Measurements from ENCODE around the gene RPS27L. TPM values are rescaled to one million over a fixed set of nuclear protein-coding genes. Genes with fewer than 3 reads are reported as not detected.

Gene RPS27L
- total and polyA plus RNA-seq, 9 of the 15 experiments (the other 6 are each of a cell fraction or from before 2014, with no cell fraction given): 72.2 to 382 (median 116) TPM

DNA sequence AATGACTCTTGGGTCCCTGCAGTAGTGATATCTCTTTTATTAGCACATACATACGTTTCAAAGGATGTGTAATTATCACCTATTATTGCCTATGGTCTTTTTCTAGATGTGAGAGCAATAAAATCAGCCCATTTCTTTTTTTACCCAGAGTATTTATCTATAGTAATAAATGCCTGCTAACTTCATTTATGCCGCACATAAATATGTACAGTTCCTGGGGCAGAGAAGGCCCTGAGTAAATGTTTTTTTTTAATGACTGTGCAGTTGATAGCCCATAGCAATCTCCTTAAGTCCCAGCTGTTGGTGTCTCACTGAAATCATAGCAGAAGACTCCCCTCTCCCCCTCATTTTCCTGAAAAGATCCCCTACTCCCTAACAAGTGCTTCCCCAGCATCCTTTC is 48.8 kb upstream of the RPS27L start:
- H3K9me1 ChIP-seq (ENCODE audit: control insufficient read depth, insufficient read depth, low read length): no peaks in the 10 kb centered on the region
- H3K4me3 ChIP-seq: no peak overlapping the region
- H3K27me3 ChIP-seq (ENCODE audit: control insufficient read depth in 2 of 2, insufficient read depth in 2 of 2, low read length in 2 of 2): no peaks in the 10 kb centered on the region
- no peaks in the 10 kb centered on the region for H3K9me3 ChIP-seq (replicated peaks; ENCODE audit: control insufficient read depth, insufficient read depth, low read depth, low read length)
- H3K4me2 ChIP-seq (ENCODE audit: insufficient read depth, low read length): no peak overlapping the region; the same call in 1 of the 2 replicates
- H2AFZ ChIP-seq (ENCODE audit: low read depth, low read length): no peak overlapping the region
- intact Hi-C loops (cut with micrococcal nuclease) (no loop called here), in situ Hi-C loops (cut with MboI) (no loop called here)
- no peak overlapping the region for H3K27ac ChIP-seq (ENCODE audit: extremely low read depth, low read depth, low read length)
- FAIRE-seq (no peak), DNase-seq (ENCODE audit: extremely low read depth in 1 of 4, low spot score in 3 of 4) (no peak), ATAC-seq (no peak)
- H3K4me1 ChIP-seq (replicated peaks in 1 of 2; ENCODE audit: control insufficient read depth in 2 of 2, insufficient read depth in 2 of 2, low read length in 2 of 2): peaks cover 21 to 47% of the 10 kb centered on the region in 2 experiments
- H4K20me1 ChIP-seq (replicated peaks; ENCODE audit: control insufficient read depth, insufficient read depth, low read length): no peaks in the 10 kb centered on the region
- H3K36me3 ChIP-seq (ENCODE audit: control insufficient read depth, insufficient read depth, low read length): no peaks in the 10 kb centered on the region
- TF ChIP-seq, protein P1, sequence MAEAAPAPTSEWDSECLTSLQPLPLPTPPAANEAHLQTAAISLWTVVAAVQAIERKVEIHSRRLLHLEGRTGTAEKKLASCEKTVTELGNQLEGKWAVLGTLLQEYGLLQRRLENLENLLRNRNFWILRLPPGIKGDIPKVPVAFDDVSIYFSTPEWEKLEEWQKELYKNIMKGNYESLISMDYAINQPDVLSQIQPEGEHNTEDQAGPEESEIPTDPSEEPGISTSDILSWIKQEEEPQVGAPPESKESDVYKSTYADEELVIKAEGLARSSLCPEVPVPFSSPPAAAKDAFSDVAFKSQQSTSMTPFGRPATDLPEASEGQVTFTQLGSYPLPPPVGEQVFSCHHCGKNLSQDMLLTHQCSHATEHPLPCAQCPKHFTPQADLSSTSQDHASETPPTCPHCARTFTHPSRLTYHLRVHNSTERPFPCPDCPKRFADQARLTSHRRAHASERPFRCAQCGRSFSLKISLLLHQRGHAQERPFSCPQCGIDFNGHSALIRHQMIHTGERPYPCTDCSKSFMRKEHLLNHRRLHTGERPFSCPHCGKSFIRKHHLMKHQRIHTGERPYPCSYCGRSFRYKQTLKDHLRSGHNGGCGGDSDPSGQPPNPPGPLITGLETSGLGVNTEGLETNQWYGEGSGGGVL (CRISPR knock-in tag; IDR thresholded peaks at IDR 0.05): no peak
- TF ChIP-seq ZNF140 (CRISPR knock-in tag; IDR thresholded peaks at IDR 0.05): no peak
- TF ChIP-seq POLR2AphosphoS2 (IDR thresholded peaks at IDR 0.05; ENCODE audit: low read length): no peak
- TF ChIP-seq SRSF1 (IDR thresholded peaks at IDR 0.05; ENCODE audit: low read depth, low read length): no peak
- TF ChIP-seq MEF2A (IDR thresholded peaks at IDR 0.05; ENCODE audit: control insufficient read depth, low read depth, low read length): no peak
- no peak for TF ChIP-seq ZNF384 (IDR thresholded peaks at IDR 0.05; ENCODE audit: low read depth, low read length)
- TF ChIP-seq, protein P2, sequence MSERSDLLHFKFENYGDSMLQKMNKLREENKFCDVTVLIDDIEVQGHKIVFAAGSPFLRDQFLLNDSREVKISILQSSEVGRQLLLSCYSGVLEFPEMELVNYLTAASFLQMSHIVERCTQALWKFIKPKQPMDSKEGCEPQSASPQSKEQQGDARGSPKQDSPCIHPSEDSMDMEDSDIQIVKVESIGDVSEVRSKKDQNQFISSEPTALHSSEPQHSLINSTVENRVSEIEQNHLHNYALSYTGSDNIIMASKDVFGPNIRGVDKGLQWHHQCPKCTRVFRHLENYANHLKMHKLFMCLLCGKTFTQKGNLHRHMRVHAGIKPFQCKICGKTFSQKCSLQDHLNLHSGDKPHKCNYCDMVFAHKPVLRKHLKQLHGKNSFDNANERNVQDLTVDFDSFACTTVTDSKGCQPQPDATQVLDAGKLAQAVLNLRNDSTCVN (CRISPR knock-in tag; IDR thresholded peaks at IDR 0.05): no peak
- no peak for TF ChIP-seq MBD2 (IDR thresholded peaks at IDR 0.05; ENCODE audit: borderline replicate concordance, low read depth)
- TF ChIP-seq ZNF780A (CRISPR knock-in tag; IDR thresholded peaks at IDR 0.05): no peak
- TF ChIP-seq ZFP30 (CRISPR knock-in tag; IDR thresholded peaks at IDR 0.05; ENCODE audit: borderline replicate concordance): no peak
- TF ChIP-seq, protein P3, sequence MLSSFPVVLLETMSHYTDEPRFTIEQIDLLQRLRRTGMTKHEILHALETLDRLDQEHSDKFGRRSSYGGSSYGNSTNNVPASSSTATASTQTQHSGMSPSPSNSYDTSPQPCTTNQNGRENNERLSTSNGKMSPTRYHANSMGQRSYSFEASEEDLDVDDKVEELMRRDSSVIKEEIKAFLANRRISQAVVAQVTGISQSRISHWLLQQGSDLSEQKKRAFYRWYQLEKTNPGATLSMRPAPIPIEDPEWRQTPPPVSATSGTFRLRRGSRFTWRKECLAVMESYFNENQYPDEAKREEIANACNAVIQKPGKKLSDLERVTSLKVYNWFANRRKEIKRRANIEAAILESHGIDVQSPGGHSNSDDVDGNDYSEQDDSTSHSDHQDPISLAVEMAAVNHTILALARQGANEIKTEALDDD (IDR thresholded peaks at IDR 0.05): no peak
- no peak for TF ChIP-seq RBM14 (IDR thresholded peaks at IDR 0.05; ENCODE audit: borderline replicate concordance, insufficient read depth, low read depth, low read length)
- POLR2A ChIA-PET: interaction anchor here (0.9 to 1.3 kb wide), 3 partner anchors 11 to 13 kb away, joined by 3 to 4 read pairs (median 3); no protein-coding TSS in a partner anchor
- BruUV-seq (replicated peaks): no TSS peak
- WGBS (ENCODE audit: insufficient coverage, low coverage, missing lambda C conversion rate): 81% methylated on average over 2 of the region's 2 CpGs
- CTCF ChIA-PET (ENCODE audit: low intra/inter-chr PET ratio): no interaction called here
- no peak overlapping the region for H3K9ac ChIP-seq (ENCODE audit: insufficient read depth in 1 of 2, low read depth in 2 of 2, low read length in 2 of 2)
- H3K79me2 ChIP-seq (ENCODE audit: control insufficient read depth, insufficient read depth, low read length): peaks cover 81% of the 10 kb centered on the region

Data from K562 (cell line).